ENCODE results near the gene ADIPOQ.
"Not testable (repeated sequence)": the region's sequence is repeated elsewhere in the genome, so short reads cannot be mapped to it uniquely, and the experiment has no call there.

ADIPOQ gene

GRCh38 chr3:186842426-186843038, at the start of gene ADIPOQ:
Gene ADIPOQ (plus strand): TSS chr3:186842710. CDS start chr3:186853059, 10,349 bp downstream.
- no peak within 1 kb of the TSS for H3K27ac ChIP-seq
- TF ChIP-seq CTCF (conservative IDR thresholded peaks at IDR 0.05) = no peak

- TF ChIP-seq CTCF (conservative IDR thresholded peaks at IDR 0.05) = no peak
Observed at GRCh38 chr3:186798239-186798874, 44.2 kb upstream of the ADIPOQ start.

GRCh38 chr3:186800285-186800684, 42.2 kb upstream of the ADIPOQ start:
- no peak for TF ChIP-seq CTCF (conservative IDR thresholded peaks at IDR 0.05)
- H3K27ac ChIP-seq = peak overlapping the region; percentile 37; the same call in 1 of the 2 replicates

More at GRCh38 chr3:186798239-186798874, 44.2 kb upstream of the ADIPOQ start:
- no peak overlapping the region for H3K27ac ChIP-seq

- no peak for TF ChIP-seq CTCF (conservative IDR thresholded peaks at IDR 0.05)
- H3K27ac ChIP-seq = no peak overlapping the region
Observed at GRCh38 chr3:186802701-186803100, 39.8 kb upstream of the ADIPOQ start.

- H3K27ac ChIP-seq = not testable (repeated sequence)
Observed at GRCh38 chr3:186803447-186803846, 39.1 kb upstream of the ADIPOQ start.

GRCh38 chr3:186806089-186807055, 36.1 kb upstream of the ADIPOQ start, which contains the start of gene RFC4:
Gene RFC4 (minus strand): TSS chr3:186806482. CDS start chr3:186804713, 1,769 bp downstream.
- peak within 1 kb of the TSS; percentile 93 for H3K27ac ChIP-seq
- no peak for TF ChIP-seq CTCF (conservative IDR thresholded peaks at IDR 0.05)

GRCh38 chr3:186807231-186807630, 35.3 kb upstream of the ADIPOQ start:
- H3K27ac ChIP-seq = peak overlapping the region; percentile 93
- no peak for TF ChIP-seq CTCF (conservative IDR thresholded peaks at IDR 0.05)
